NCI-H526 (cell line): ENCODE results near the gene TCEA3.

Experiments
- DNase-seq, 2 experiments: peaks; one replicate each; lab custom pipeline; 2025; lab: John Stamatoyannopoulos, UW

Gene TCEA3

DNA sequence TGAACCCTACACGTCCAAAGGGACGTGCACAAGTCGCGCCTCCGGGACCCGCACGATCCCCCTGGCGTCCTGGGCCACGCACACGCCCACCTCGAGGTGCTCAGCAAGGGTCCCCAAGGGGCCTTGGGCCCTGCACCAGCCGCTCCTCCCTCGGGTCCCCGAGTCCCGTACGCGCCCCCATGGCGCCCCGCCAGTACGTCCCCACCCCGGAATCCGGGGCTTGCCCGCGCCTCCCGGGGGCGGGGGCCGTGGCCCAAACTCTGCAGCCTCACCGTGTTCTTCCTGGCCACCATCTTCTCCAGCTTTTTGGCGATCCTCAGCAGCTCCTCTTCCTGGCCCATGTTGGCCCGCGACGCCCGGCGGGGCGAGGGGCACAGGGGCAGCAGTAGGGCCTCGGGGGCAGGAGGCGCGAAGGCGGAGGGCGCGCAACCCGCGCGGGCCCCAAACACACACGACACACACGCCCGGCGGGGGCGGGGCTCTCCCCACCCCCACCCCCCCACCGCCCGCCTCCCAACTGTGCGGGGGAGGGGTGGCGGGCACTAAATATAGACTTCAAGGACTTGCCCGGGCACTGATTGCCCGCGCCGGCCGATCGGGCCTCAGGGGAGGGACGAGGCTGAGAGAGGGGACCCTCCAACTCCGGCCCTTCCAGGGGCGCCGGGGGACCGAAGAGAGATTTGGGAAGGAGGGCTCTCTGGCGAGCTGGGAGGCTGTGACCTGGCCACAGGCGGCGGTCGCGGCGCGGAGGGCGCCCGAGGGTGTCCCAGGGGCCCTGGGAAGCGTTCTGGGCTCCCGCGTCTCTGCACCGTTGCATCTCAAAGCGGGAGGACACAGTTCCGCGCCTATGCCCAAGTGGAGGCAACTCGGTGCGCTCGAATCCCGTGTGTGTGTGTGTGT, at the start of gene TCEA3:
TCEA3 (minus strand) TSS at position 456 of the 900 bp plus-strand sequence; CDS start at position 341, 115 bp downstream.
- DNase-seq: peak in 1 of 2 experiments; percentile 28

DNA sequence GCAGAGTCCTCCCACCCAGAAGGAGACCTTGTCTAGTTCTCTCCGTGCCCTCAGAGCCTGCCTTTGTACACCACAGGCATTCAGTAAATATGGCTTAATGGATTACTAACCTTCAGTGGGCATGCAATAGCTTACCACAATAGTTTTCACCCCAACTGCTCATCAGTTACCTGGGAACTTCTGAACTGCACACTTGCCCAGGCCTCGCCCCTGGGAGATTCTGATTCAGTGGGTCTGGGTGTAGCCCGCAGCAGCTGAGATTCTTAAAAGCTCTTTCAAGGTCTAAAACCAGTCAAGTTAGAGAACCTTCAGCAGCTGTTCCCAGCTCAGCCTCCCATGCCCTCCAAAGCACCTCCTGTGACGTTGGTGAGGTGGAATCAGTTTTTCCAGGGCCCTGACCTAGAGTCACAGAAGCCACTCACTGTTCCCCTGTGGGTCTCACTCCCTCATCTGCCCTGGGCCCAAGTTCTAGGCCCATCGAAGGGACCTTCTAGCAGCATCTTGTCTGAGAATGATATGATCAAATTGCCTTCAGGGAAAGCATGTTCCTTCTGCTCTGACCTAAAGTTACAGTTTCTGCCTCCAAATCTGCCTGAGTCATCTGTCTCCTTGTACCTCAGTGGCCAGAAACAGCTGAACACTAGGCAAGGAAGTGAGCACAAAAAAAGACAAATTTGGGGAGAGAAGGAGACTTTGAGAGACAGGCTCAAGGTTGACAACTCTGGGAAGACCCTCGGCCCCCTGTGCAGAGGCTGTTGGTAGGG, 48.7 kb upstream of the TCEA3 start:
- DNase-seq: no peak

- DNase-seq: no peak
Measured at GRCh38 chr1:23472351-23473036, 47.9 kb upstream of the TCEA3 start.

- DNase-seq: no peak
Measured at GRCh38 chr1:23471473-23472075, 47.0 kb upstream of the TCEA3 start.

- DNase-seq: no peak
Measured at GRCh38 chr1:23470282-23471070, 45.9 kb upstream of the TCEA3 start.

GRCh38 chr1:23469372-23469982, 44.9 kb upstream of the TCEA3 start:
- no peak for DNase-seq

GRCh38 chr1:23466423-23466989, 42.0 kb upstream of the TCEA3 start:
- no peak for DNase-seq

DNA sequence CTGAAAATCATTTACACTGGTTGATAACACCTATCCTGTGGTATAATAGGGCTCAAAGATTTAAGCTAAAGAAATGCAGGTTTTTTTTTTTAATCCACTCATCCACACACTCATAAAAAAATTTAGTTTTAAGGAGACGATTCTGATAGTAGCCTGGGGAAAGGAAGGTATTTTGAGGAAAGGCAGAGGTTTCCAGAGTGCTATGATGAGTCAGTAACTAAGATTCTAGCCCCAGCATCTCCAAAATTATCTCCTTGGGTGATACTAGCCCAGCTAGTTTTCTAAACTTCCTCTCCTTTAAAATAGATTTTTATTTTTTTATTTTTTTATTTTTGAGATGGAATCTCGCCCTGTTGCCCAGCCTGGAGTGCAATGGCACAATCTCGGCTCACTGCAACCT, 38.7 kb upstream of the TCEA3 start:
- DNase-seq: no peak

DNA sequence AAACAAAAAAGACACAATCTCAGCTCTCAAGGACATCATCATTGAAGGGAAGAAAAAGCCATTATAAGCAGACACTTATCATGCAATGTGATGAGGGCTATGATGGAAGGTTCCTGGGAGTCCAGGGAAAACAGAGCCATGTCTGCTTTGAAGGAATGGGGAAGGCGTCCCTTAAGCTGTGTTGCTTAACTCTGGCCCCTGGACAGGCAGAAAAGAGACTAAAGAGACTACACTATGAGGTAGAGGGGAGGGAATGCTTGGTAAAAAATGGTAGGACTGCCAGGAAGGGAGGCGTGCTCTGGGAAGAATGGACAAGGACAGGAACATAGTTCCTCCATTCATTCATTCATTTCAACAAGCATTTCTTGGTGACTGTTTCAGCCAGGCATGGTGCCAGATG, 38.2 kb upstream of the TCEA3 start:
- DNase-seq: no peak

- no peak for DNase-seq
Measured at GRCh38 chr1:23461050-23461449, 36.5 kb upstream of the TCEA3 start.

- no peak for DNase-seq
Measured at GRCh38 chr1:23460519-23460918, 36.0 kb upstream of the TCEA3 start.

DNA sequence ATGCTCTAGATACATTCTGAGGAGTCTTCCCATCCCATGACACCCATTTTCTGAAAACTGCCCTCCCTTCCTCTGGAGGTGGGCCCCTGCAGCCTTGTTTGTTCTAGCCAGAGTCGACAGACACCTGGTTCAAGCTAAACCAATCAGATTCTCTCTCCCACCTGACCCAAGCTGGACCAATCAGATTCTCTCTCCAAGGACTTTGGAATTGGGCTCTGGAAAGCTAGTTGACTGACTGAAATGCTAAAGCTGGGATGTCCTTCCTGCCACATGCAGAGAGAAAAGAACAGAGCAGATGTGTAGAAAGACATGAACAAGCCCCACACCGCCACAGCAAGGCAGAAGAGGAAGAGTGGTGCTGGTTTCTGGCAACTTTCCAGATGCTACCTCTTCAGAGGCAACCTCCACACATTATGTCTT, 34.8 kb upstream of the TCEA3 start:
- no peak for DNase-seq

- DNase-seq: no peak
Measured at GRCh38 chr1:23456226-23456625, 31.7 kb upstream of the TCEA3 start.

DNA sequence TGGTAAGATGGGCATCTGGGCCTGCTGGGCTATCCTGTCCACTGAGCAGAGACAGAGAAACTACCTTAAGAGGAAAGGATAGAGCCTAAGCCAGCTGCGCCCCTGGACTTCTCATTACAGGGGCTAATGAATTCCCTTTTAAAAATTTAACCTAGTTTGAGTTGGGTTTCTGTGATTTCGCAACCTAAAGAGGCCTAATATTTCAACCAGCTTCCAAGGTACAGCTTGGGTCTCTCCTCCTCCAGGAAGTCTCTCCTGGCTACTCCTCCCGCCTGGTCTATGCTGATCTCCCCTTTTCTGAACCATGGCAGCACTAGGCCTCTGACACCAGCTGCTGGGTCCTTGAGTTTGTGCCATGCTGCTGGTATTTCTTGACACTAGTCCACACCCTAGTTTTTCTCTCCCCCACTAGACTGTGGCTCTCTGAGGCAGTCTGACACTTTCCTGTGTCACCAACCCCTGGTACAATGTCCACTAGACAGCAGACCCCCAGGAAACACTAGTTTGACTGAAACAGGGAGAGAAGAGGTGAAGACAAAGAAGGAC, 29.0 kb upstream of the TCEA3 start:
- no peak for DNase-seq

DNA sequence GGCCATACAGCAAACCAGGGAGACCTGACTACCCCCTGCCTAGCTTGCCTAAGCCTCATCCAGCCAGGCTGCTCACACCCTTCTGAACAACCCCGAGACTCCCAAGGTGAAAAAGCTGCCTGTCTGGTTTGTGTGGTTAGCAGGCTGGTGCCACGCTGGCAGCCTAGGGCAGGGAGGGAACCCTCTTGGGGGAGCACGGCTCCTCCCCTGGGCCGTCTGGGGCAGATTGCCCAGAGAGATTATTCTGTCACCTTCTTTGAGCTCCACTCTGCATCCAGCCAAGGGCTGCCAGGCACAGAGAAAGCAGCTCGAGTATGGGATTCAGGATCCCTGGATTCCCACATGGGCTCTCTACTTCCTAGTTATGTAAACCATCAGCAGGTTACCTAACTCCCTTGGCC, 27.5 kb upstream of the TCEA3 start:
- DNase-seq: peak; percentile 79 to 86

GRCh38 chr1:23451441-23451840, 26.9 kb upstream of the TCEA3 start:
- no peak for DNase-seq

- no peak for DNase-seq
Measured at GRCh38 chr1:23450894-23451293, 26.3 kb upstream of the TCEA3 start.

GRCh38 chr1:23449958-23450357, 25.4 kb upstream of the TCEA3 start:
- no peak for DNase-seq

DNA sequence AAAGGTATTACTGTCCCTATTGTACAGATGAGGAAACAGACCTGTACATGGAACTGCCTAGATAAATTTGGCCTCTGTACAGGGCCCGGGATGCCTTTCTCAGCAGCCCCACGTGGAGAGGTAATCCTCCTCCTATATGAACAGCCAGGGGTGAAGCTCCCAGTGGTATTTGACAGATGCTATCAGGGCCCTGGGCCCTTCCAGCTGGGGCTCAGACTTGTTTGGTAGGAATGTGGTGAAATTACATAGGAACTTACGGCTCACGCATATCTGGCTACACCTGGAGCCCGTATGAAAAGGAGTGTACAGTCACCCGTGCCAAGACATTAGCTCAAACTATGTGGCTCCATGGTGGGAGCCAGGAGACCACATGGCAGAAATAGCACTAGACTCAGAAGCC, 24.8 kb upstream of the TCEA3 start:
- DNase-seq: no peak

GRCh38 chr1:23448846-23449245, 24.3 kb upstream of the TCEA3 start:
- DNase-seq: no peak
